ENCODE results near the gene RHBDD1.

Gene RHBDD1

GRCh38 chr2:226995625-226996041 lies 159.8 kb downstream of the RHBDD1 start:
- TF ChIP-seq, protein P1, sequence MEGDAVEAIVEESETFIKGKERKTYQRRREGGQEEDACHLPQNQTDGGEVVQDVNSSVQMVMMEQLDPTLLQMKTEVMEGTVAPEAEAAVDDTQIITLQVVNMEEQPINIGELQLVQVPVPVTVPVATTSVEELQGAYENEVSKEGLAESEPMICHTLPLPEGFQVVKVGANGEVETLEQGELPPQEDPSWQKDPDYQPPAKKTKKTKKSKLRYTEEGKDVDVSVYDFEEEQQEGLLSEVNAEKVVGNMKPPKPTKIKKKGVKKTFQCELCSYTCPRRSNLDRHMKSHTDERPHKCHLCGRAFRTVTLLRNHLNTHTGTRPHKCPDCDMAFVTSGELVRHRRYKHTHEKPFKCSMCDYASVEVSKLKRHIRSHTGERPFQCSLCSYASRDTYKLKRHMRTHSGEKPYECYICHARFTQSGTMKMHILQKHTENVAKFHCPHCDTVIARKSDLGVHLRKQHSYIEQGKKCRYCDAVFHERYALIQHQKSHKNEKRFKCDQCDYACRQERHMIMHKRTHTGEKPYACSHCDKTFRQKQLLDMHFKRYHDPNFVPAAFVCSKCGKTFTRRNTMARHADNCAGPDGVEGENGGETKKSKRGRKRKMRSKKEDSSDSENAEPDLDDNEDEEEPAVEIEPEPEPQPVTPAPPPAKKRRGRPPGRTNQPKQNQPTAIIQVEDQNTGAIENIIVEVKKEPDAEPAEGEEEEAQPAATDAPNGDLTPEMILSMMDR (IDR thresholded peaks at IDR 0.05; ENCODE audit: control extremely low read depth, extremely low read depth, low read depth, missing control alignments), result no peak
- ChIA-PET CTCF (no interaction called here), POLR2A (no interaction called here)
- peak; percentile 46 for DNase-seq (ENCODE audit: extremely low spot score)

DNA sequence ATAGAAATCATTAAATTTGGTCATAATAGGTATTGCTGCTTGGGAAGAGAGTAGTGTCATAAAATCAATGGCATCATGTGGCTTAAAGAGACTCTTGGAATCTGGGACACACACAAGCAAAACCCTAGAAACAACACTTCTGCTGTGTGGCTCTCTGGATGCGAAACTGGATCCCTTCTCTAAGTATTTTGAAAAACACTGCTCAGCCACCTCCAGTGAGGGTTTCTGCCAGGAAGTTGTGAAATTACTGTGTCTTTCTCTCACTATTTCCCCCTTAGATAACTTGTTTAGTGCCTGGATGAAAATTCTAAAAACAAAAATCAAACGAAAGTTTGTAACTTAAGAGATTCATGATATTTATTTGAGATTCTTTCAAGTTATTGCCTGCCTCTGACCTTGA lies 163.8 kb downstream of the RHBDD1 start:
- no peak for DNase-seq (ENCODE audit: extremely low spot score)
- ChIA-PET CTCF (no interaction called here), POLR2A (no interaction called here)
- TF ChIP-seq, protein P1 (IDR thresholded peaks at IDR 0.05; ENCODE audit: control extremely low read depth, extremely low read depth, low read depth, missing control alignments), result no peak

DNA sequence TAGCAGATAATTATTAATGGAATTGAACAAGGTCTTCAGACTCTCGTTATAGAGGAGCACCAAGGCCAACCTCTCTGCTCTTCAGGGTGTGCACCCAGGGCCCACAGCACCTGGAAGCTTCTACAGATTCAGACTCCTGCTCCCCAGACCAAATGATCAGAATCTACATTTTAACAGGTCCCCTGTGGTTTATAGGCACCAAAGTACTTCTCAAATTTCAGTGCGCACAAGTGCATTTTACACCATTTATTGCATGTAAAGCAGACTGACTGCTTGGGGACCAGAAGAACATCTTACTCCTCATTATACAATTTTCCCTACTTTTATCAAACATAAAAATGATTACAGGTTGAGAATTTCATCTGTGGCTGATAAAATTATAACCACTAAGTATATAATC lies 164.3 kb downstream of the RHBDD1 start:
- DNase-seq (ENCODE audit: extremely low spot score), result no peak
- ChIA-PET CTCF (interaction anchor here (1.0 kb wide), 1 partner anchor 17 kb away, joined by 5 read pairs; no protein-coding TSS in a partner anchor), POLR2A (no interaction called here)
- TF ChIP-seq, protein P1 (IDR thresholded peaks at IDR 0.05; ENCODE audit: control extremely low read depth, extremely low read depth, low read depth, missing control alignments), result no peak

DNA sequence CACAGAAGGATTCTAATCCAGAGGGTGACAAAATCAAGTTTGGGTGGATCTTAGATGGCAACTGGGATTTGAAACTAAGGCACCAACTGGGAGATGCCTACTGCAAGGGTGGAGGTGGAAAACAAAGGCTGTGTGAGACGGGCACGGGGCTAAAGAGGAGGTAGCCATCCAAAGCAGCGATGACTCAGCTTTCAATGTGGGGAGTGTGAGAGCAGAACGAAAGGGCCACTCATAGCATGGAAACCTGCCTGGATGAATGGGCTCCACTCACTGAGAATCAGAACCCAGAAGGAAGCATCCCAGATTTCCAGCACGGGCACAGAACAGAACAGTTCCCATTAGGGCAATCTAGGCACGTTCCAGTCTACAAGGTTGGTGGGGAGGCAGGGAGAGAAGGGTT lies 168.6 kb downstream of the RHBDD1 start:
- ChIA-PET CTCF (interaction anchor here (1.7 kb wide), 1 partner anchor 234 kb away, joined by 3 read pairs; no protein-coding TSS in a partner anchor), POLR2A (no interaction called here)
- TF ChIP-seq, protein P1 (IDR thresholded peaks at IDR 0.05; ENCODE audit: control extremely low read depth, extremely low read depth, low read depth, missing control alignments), result no peak
- DNase-seq (ENCODE audit: extremely low spot score), result no peak

- ChIA-PET CTCF (no interaction called here), POLR2A (no interaction called here)
- TF ChIP-seq, protein P1 (IDR thresholded peaks at IDR 0.05; ENCODE audit: control extremely low read depth, extremely low read depth, low read depth, missing control alignments), result no peak
- DNase-seq (ENCODE audit: extremely low spot score), result no peak
Observed at GRCh38 chr2:227006189-227006897, 170.5 kb downstream of the RHBDD1 start.

DNA sequence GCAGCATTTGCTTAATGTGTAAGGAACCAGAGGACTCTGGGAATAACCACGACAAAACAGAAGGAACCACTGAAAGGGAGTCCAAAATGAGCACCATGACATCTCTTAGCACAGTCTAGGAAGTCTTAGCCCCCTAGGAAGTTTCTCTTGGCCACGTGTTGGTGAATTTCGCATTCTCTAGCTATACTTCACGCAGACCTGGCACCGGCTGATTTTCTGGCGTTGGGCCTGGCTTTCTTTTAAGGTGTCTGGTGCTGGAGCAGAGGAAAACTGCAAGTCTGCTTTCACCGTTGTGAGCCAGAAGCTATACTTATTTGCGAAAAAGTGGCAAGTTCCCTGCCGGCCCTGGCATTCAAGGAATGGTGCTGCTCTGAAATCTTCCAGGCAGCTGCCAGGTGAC lies 171.3 kb downstream of the RHBDD1 start:
- TF ChIP-seq, protein P1 (IDR thresholded peaks at IDR 0.05; ENCODE audit: control extremely low read depth, extremely low read depth, low read depth, missing control alignments), result no peak
- CTCF ChIA-PET, result no interaction called here
- DNase-seq (ENCODE audit: extremely low spot score), result no peak
- POLR2A ChIA-PET, result no interaction called here

Data from GM10248 (cell line).